Naive thymus-derived CD4-positive, alpha-beta T cell (primary cell): ENCODE measurements around the gene NAB2. TPM values are rescaled to one million over a fixed set of nuclear protein-coding genes. Genes with fewer than 3 reads are reported as not detected.

Experiments used
- ATAC-seq: fragments of 150-1000 bp; cut with Tn5 transposase; 2 replicates; pipeline ENCODE4 v1.10.0; 2021; ENCODE audit warnings: mild to moderate bottlenecking, moderate library complexity
- CTCF ChIA-PET: fragments of 350-600 bp; sonication (Branson Sonifier 250); formaldehyde crosslinking; loops from one replicate; lab custom pipeline; 2021; ENCODE audit warnings: antibody characterized with exemption; lab: Charles Lee
- POLR2A ChIA-PET: fragments of 350-600 bp; sonication (Branson Sonifier 250); formaldehyde crosslinking; loops from one replicate; lab custom pipeline; 2021; ENCODE audit warnings: antibody characterized with exemption, inconsistent platforms; lab: Charles Lee
- DNase-seq, 9 donors: peaks; one replicate each; pipeline versions ENCODE4 v3.0.0 to v3.0.0-alpha.2; 2020 to 2022; ENCODE audit warnings: mixed read lengths in 1 of 9
- H3K27ac ChIP-seq: one replicate; pipeline ENCODE4 v1.7.0; 2013; ENCODE audit warnings: mild to moderate bottlenecking, low read depth, low read length, moderate library complexity
- H3K27me3 ChIP-seq, 2 donors: one replicate each; pipeline ENCODE4 v1.7.0; 2013; ENCODE audit warnings: low read length in 2 of 2, mild to moderate bottlenecking in 2 of 2, moderate library complexity in 2 of 2; ENCODE audit not compliant: control insufficient read depth in 2 of 2, insufficient read depth in 2 of 2
- H3K36me3 ChIP-seq, 3 experiments: 1 replicate in 2 of 3; 2 replicates in 1 of 3; pipeline ENCODE4 v1.7.0; 2013; ENCODE audit warnings: low read length in 3 of 3, mild to moderate bottlenecking in 3 of 3, moderate library complexity in 1 of 3; ENCODE audit not compliant: insufficient read depth in 3 of 3, control insufficient read depth in 2 of 3
- H3K4me1 ChIP-seq, 2 donors: one replicate each; pipeline ENCODE4 v1.7.0; 2013; ENCODE audit warnings: low read length in 2 of 2, mild to moderate bottlenecking in 2 of 2, moderate library complexity in 1 of 2; ENCODE audit not compliant: control insufficient read depth in 2 of 2, insufficient read depth in 2 of 2
- H3K4me3 ChIP-seq: 2 replicates; pipeline ENCODE4 v1.7.0; 2013; ENCODE audit warnings: mild to moderate bottlenecking, low read length
- H3K9me3 ChIP-seq, 3 experiments: 1 replicate in 2 of 3; 2 replicates in 1 of 3; pipeline ENCODE4 v1.7.0; 2013; ENCODE audit warnings: low read length in 3 of 3; ENCODE audit not compliant: control insufficient read depth in 2 of 3
- H3K27ac Mint-ChIP-seq, 9 donors: one replicate each; pipeline ENCODE4 v1.8.0; 2020 to 2022; ENCODE audit warnings: mixed read lengths in 9 of 9, mild to moderate bottlenecking in 8 of 9, moderate library complexity in 5 of 9, inconsistent platforms in 2 of 9
- H3K27me3 Mint-ChIP-seq, 5 donors: one replicate each; pipeline ENCODE4 v1.8.0; 2021 to 2022; ENCODE audit warnings: mixed read lengths in 5 of 5, mild to moderate bottlenecking in 1 of 5
- H3K36me3 Mint-ChIP-seq, 5 donors: one replicate each; pipeline ENCODE4 v1.8.0; 2020 to 2022; ENCODE audit warnings: mixed read lengths in 5 of 5, mild to moderate bottlenecking in 3 of 5, inconsistent platforms in 1 of 5
- H3K4me1 Mint-ChIP-seq, 7 donors: one replicate each; pipeline ENCODE4 v1.8.0; 2020 to 2022; ENCODE audit warnings: mixed read lengths in 7 of 7, mild to moderate bottlenecking in 3 of 7, inconsistent platforms in 1 of 7
- H3K4me3 Mint-ChIP-seq, 10 donors: one replicate each; pipeline ENCODE4 v1.8.0; 2020 to 2022; ENCODE audit warnings: mild to moderate bottlenecking in 10 of 10, mixed read lengths in 10 of 10, moderate library complexity in 6 of 10, inconsistent platforms in 2 of 10
- H3K9me3 Mint-ChIP-seq, 11 donors: one replicate each; pipeline ENCODE4 v1.8.0; 2020 to 2022; ENCODE audit warnings: mixed read lengths in 11 of 11, mild to moderate bottlenecking in 4 of 11, inconsistent platforms in 1 of 11, moderate library complexity in 1 of 11
- intact Hi-C, 2 donors: fragments of 100-400 bp; cut with micrococcal nuclease; formaldehyde crosslinking; loops; one replicate each; pipeline ENCODE4 v1.15.1; 2023
- polyA plus RNA-seq, 2 donors: library from polyadenylated mRNA; unstranded; fragments of 300-500 nt; fragmentation: Illumina TruSeq; gene quantifications; one replicate each; pipeline ENCODE4 v1.2.3, GENCODE V29; 2021
- total RNA-seq, 6 experiments: library from RNA in 5 of 6; stranded (reverse) in 5 of 6; gene quantifications; 1 replicate in 5 of 6; 2 replicates in 1 of 6; pipeline ENCODE4 v1.2.3 and lab custom pipeline; 2021 to 2026

NAB2 gene
- total and polyA plus RNA-seq, 7 experiments from 2014 or later, result 0.46 to 22.4 (median 7.2) TPM

- CTCF ChIA-PET, result interaction anchor here (3.0 to 10.8 kb wide), 2 partner anchors 17 to 54 kb away, joined by 9 to 162 read pairs; partner anchors contain the start of gene STAT6
- H3K27ac ChIP-seq, result no peak overlapping the region
- Mint-ChIP-seq H3K36me3 (no peaks in the 10 kb centered on the region), H3K9me3 (peaks cover 0 to 1% (median 0%) of the 10 kb centered on the region in 11 donors), H3K27me3 (peaks cover 0 to 55% (median 0%) of the 10 kb centered on the region in 5 donors), H3K4me3 (peak overlapping the region; percentile 59 to 93 (median 71)), H3K27ac (peak overlapping the region in 6 of 9 donors; percentile 48 to 84 (median 66)), H3K4me1 (peaks cover 3 to 25% (median 15%) of the 10 kb centered on the region in 7 donors)
- no peak overlapping the region for H3K4me3 ChIP-seq
- intact Hi-C loops, result loop anchor here (5.0 to 10.0 kb wide), 2 partner anchors 122 to 325 kb away; partner anchors contain the start of genes GLI1 (in 1 of the 2), INHBE (in 1 of the 2) and ZBTB39 (in 1 of the 2)
- H3K4me1 ChIP-seq, result peaks cover 0 to 6% of the 10 kb centered on the region in 2 donors
- H3K36me3 ChIP-seq, result peaks cover 0 to 5% (median 0%) of the 10 kb centered on the region in 3 experiments
- POLR2A ChIA-PET, result interaction anchor here (0.9 kb wide), 1 partner anchor 60 kb away, joined by 3 read pairs; no protein-coding TSS in a partner anchor
- no peaks in the 10 kb centered on the region for H3K9me3 ChIP-seq
- no peak for ATAC-seq
- H3K27me3 ChIP-seq, result peaks cover 0 to 5% of the 10 kb centered on the region in 2 donors
- DNase-seq, result peak in 1 of 9 donors; percentile 3
These were observed 40.5 kb downstream of the NAB2 start for GRCh38 chr12:57129321-57129842.

- Histone ChIP-seq H3K4me3 (no peak overlapping the region), H3K4me1 (peaks cover 0 to 6% of the 10 kb centered on the region in 2 donors), H3K36me3 (peaks cover 0 to 5% (median 0%) of the 10 kb centered on the region in 3 experiments), H3K9me3 (no peaks in the 10 kb centered on the region), H3K27me3 (peaks cover 0 to 5% of the 10 kb centered on the region in 2 donors), H3K27ac (no peak overlapping the region)
- ChIA-PET POLR2A (no interaction called here), CTCF (interaction anchor here (1.0 to 3.0 kb wide), 2 partner anchors 18 to 53 kb away, joined by 5 to 9 read pairs; partner anchors contain the start of gene STAT6)
- H3K9me3 Mint-ChIP-seq, result peaks cover 0 to 1% (median 0%) of the 10 kb centered on the region in 11 donors
- no peaks in the 10 kb centered on the region for H3K36me3 Mint-ChIP-seq
- H3K27ac Mint-ChIP-seq, result peak overlapping the region in 6 of 9 donors; percentile 48 to 84 (median 66)
- H3K4me3 Mint-ChIP-seq, result peak overlapping the region; percentile 59 to 93 (median 68)
- DNase-seq, result peak in 1 of 9 donors; percentile 0
- peak; percentile 43 for ATAC-seq
- intact Hi-C loops, result loop anchor here (5.0 to 10.0 kb wide), 2 partner anchors 123 to 325 kb away; partner anchors contain the start of genes GLI1 (in 1 of the 2), INHBE (in 1 of the 2) and ZBTB39 (in 1 of the 2)
- peaks cover 0 to 50% (median 0%) of the 10 kb centered on the region in 5 donors for H3K27me3 Mint-ChIP-seq
- H3K4me1 Mint-ChIP-seq, result peaks cover 6 to 23% (median 14%) of the 10 kb centered on the region in 7 donors
These were observed 41.0 kb downstream of the NAB2 start for GRCh38 chr12:57129889-57130288.

- Histone ChIP-seq H3K9me3 (no peaks in the 10 kb centered on the region), H3K36me3 (peaks cover 0 to 5% (median 0%) of the 10 kb centered on the region in 3 experiments), H3K27ac (no peak overlapping the region), H3K4me1 (peaks cover 0 to 6% of the 10 kb centered on the region in 2 donors), H3K4me3 (no peak overlapping the region), H3K27me3 (peaks cover 0 to 5% of the 10 kb centered on the region in 2 donors)
- DNase-seq, result peak in 1 of 9 donors; percentile 8
- Mint-ChIP-seq H3K27me3 (peaks cover 0 to 44% (median 0%) of the 10 kb centered on the region in 5 donors), H3K4me3 (peak overlapping the region in 4 of 10 donors; percentile 4 to 93 (median 43)), H3K36me3 (no peaks in the 10 kb centered on the region), H3K9me3 (peaks cover 0 to 1% (median 0%) of the 10 kb centered on the region in 11 donors), H3K4me1 (peaks cover 6 to 23% (median 14%) of the 10 kb centered on the region in 7 donors), H3K27ac (peak overlapping the region in 4 of 9 donors; percentile 22 to 77 (median 52))
- CTCF ChIA-PET, result interaction anchor here (1.0 to 3.0 kb wide), 2 partner anchors 19 to 51 kb away, joined by 5 to 9 read pairs; partner anchors contain the start of gene STAT6
- intact Hi-C loops, result no loop called here
- POLR2A ChIA-PET, result interaction anchor here (1.0 kb wide), 1 partner anchor 52 kb away, joined by 3 read pairs; no protein-coding TSS in a partner anchor
- ATAC-seq, result no peak
These were observed 42.0 kb downstream of the NAB2 start for GRCh38 chr12:57130941-57131340.

- Mint-ChIP-seq H3K36me3 (no peaks in the 10 kb centered on the region), H3K4me1 (peaks cover 5 to 20% (median 10%) of the 10 kb centered on the region in 7 donors), H3K4me3 (peak overlapping the region in 1 of 10 donors; percentile 39), H3K9me3 (peaks cover 0 to 1% (median 0%) of the 10 kb centered on the region in 11 donors), H3K27me3 (peaks cover 0 to 33% (median 0%) of the 10 kb centered on the region in 5 donors), H3K27ac (peak overlapping the region in 4 of 9 donors; percentile 1 to 70 (median 27))
- ChIA-PET POLR2A (no interaction called here), CTCF (interaction anchor here (0.6 to 3.0 kb wide), 3 partner anchors 13 to 1111 kb away, joined by 3 to 9 read pairs (median 4); partner anchors contain the start of gene STAT6)
- Histone ChIP-seq H3K9me3 (no peaks in the 10 kb centered on the region), H3K27me3 (peaks cover 0 to 5% of the 10 kb centered on the region in 2 donors), H3K27ac (no peak overlapping the region), H3K4me1 (peaks cover 0 to 3% of the 10 kb centered on the region in 2 donors), H3K4me3 (no peak overlapping the region), H3K36me3 (peaks cover 0 to 5% (median 0%) of the 10 kb centered on the region in 3 experiments)
- ATAC-seq (no peak), DNase-seq (peak in 1 of 9 donors; percentile 4)
- intact Hi-C loops, result no loop called here
These were observed 43.2 kb downstream of the NAB2 start for GRCh38 chr12:57131896-57132744.

- intact Hi-C loops, result no loop called here
- Mint-ChIP-seq H3K36me3 (no peaks in the 10 kb centered on the region), H3K27me3 (peaks cover 0 to 30% (median 0%) of the 10 kb centered on the region in 5 donors), H3K4me3 (no peak overlapping the region), H3K9me3 (peaks cover 0 to 1% (median 0%) of the 10 kb centered on the region in 11 donors), H3K27ac (no peak overlapping the region), H3K4me1 (peaks cover 2 to 19% (median 7%) of the 10 kb centered on the region in 7 donors)
- peaks cover 0 to 1% (median 0%) of the 10 kb centered on the region in 3 experiments for H3K36me3 ChIP-seq
- H3K4me3 ChIP-seq, result no peak overlapping the region
- CTCF ChIA-PET, result interaction anchor here (0.8 kb wide), 1 partner anchor 8 kb away, joined by 3 read pairs; no protein-coding TSS in a partner anchor
- H3K4me1 ChIP-seq, result no peaks in the 10 kb centered on the region
- no peak for ATAC-seq
- H3K27ac ChIP-seq, result no peak overlapping the region
- H3K9me3 ChIP-seq, result no peaks in the 10 kb centered on the region
- H3K27me3 ChIP-seq, result peaks cover 0 to 5% of the 10 kb centered on the region in 2 donors
- POLR2A ChIA-PET, result no interaction called here
- DNase-seq, result no peak
These were observed 44.2 kb downstream of the NAB2 start for GRCh38 chr12:57133013-57133569.
